ENCODE results near the gene TMEM59L. TPM values are rescaled to one million over a fixed set of nuclear protein-coding genes. Genes with fewer than 3 reads are reported as not detected.

TMEM59L gene
- total and polyA plus RNA-seq, 9 of the 15 experiments (the other 6 are each of a cell fraction or from before 2014, with no cell fraction given) = 0.37 TPM; not detected in 8

DNA sequence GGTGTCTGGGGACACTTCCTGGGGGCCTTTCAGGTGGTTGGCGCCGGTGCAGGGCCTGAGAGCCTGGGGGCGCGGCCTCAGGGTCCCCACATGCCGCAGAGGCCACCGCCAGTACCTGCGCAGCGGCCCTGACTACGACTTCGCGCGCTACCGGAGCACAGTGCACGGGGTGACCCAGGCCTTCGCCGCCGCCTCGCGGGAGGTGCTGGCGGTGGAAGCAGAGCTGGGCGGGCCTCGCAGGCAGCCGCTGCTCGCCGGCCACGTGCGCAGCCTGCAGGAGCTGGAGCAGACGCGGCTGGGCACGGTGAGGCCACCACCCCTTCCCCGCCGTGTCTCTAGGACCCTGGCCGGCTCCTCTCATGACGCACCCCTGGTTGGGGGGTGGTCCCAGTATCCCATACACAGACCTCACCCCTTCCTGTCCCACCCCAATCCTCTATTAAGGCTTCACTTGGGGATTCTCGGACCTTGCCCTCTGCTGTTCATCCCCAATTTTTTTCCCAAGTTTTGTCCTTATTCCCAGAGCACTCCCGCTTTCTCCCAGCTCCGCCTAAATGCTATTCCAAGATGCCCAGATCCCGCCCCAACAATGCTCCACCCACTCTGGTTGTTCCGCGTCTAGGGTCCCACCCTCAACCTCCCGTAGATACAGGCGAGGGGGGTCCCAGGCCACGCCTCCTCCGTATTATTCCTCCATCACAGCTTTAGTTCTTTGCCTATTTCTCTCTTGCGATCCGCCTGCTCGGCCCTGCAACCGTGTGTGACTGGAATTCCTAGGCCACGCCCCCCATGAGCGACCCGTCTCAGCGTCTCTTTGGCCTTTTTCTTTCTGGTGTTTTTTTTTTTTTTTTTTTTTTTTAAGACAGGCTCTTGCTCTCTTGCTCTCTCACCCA is 23.0 kb upstream of the TMEM59L start (continued):
- TF ChIP-seq, protein P1, sequence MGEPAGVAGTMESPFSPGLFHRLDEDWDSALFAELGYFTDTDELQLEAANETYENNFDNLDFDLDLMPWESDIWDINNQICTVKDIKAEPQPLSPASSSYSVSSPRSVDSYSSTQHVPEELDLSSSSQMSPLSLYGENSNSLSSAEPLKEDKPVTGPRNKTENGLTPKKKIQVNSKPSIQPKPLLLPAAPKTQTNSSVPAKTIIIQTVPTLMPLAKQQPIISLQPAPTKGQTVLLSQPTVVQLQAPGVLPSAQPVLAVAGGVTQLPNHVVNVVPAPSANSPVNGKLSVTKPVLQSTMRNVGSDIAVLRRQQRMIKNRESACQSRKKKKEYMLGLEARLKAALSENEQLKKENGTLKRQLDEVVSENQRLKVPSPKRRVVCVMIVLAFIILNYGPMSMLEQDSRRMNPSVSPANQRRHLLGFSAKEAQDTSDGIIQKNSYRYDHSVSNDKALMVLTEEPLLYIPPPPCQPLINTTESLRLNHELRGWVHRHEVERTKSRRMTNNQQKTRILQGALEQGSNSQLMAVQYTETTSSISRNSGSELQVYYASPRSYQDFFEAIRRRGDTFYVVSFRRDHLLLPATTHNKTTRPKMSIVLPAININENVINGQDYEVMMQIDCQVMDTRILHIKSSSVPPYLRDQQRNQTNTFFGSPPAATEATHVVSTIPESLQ (CRISPR knock-in tag; IDR thresholded peaks at IDR 0.05) = peak; percentile 90; the same call in 1 of the 2 replicates
- TF ChIP-seq SMAD4 (CRISPR knock-in tag; conservative IDR thresholded peaks at IDR 0.05) (peak; percentile 69), NFIX (CRISPR knock-in tag; IDR thresholded peaks at IDR 0.05; ENCODE audit: low read depth) (no peak), FOXA3 (CRISPR knock-in tag; conservative IDR thresholded peaks at IDR 0.05 in 1 of 2, IDR thresholded peaks at IDR 0.05 in 1 of 2) (0 out of 4 replicates have a peak, but pooled peaks of 1 of the 2 experiments have one; percentile 54), ZNF12 (CRISPR knock-in tag; IDR thresholded peaks at IDR 0.05) (peak; percentile 21; the same call in 1 of the 2 replicates), ZBTB11 (CRISPR knock-in tag; IDR thresholded peaks at IDR 0.05) (no peak), CBFA2T2 (conservative IDR thresholded peaks at IDR 0.05) (no peak), PHF20 (IDR thresholded peaks at IDR 0.05; ENCODE audit: partially characterized antibody) (peak; percentile 50)
- TF ChIP-seq, protein P2, sequence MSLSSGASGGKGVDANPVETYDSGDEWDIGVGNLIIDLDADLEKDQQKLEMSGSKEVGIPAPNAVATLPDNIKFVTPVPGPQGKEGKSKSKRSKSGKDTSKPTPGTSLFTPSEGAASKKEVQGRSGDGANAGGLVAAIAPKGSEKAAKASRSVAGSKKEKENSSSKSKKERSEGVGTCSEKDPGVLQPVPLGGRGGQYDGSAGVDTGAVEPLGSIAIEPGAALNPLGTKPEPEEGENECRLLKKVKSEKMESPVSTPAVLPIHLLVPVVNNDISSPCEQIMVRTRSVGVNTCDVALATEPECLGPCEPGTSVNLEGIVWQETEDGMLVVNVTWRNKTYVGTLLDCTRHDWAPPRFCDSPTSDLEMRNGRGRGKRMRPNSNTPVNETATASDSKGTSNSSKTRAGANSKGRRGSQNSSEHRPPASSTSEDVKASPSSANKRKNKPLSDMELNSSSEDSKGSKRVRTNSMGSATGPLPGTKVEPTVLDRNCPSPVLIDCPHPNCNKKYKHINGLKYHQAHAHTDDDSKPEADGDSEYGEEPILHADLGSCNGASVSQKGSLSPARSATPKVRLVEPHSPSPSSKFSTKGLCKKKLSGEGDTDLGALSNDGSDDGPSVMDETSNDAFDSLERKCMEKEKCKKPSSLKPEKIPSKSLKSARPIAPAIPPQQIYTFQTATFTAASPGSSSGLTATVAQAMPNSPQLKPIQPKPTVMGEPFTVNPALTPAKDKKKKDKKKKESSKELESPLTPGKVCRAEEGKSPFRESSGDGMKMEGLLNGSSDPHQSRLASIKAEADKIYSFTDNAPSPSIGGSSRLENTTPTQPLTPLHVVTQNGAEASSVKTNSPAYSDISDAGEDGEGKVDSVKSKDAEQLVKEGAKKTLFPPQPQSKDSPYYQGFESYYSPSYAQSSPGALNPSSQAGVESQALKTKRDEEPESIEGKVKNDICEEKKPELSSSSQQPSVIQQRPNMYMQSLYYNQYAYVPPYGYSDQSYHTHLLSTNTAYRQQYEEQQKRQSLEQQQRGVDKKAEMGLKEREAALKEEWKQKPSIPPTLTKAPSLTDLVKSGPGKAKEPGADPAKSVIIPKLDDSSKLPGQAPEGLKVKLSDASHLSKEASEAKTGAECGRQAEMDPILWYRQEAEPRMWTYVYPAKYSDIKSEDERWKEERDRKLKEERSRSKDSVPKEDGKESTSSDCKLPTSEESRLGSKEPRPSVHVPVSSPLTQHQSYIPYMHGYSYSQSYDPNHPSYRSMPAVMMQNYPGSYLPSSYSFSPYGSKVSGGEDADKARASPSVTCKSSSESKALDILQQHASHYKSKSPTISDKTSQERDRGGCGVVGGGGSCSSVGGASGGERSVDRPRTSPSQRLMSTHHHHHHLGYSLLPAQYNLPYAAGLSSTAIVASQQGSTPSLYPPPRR (CRISPR knock-in tag; IDR thresholded peaks at IDR 0.05; ENCODE audit: borderline replicate concordance) = 0 out of 2 replicates have a peak, but pooled peaks have one; percentile 54
